Thyroid gland (tissue), 4 donors: ENCODE data around the gene RAB1B.

Experiments
- POLR2A ChIP-seq, 2 donors: fragments of 450-650 bp; IDR thresholded peaks; one replicate each; pipeline ENCODE4 v1.6.1; 2017; ENCODE audit warnings: antibody characterized with exemption in 2 of 2, mild to moderate bottlenecking in 2 of 2, moderate library complexity in 1 of 2
- TF ChIP-seq, protein P1 (sequence below), 6 experiments: fragments of 200-600 bp in 3 of 6; fragments of 450-650 bp in 3 of 6; sonication (generic) in 3 of 6; IDR thresholded peaks; one replicate each; pipeline ENCODE4 v1.5.1; 2016 to 2019; ENCODE audit warnings: antibody characterized with exemption in 6 of 6, mild to moderate bottlenecking in 2 of 6, inconsistent platforms in 1 of 6, moderate library complexity in 1 of 6

- TF ChIP-seq, protein P1, sequence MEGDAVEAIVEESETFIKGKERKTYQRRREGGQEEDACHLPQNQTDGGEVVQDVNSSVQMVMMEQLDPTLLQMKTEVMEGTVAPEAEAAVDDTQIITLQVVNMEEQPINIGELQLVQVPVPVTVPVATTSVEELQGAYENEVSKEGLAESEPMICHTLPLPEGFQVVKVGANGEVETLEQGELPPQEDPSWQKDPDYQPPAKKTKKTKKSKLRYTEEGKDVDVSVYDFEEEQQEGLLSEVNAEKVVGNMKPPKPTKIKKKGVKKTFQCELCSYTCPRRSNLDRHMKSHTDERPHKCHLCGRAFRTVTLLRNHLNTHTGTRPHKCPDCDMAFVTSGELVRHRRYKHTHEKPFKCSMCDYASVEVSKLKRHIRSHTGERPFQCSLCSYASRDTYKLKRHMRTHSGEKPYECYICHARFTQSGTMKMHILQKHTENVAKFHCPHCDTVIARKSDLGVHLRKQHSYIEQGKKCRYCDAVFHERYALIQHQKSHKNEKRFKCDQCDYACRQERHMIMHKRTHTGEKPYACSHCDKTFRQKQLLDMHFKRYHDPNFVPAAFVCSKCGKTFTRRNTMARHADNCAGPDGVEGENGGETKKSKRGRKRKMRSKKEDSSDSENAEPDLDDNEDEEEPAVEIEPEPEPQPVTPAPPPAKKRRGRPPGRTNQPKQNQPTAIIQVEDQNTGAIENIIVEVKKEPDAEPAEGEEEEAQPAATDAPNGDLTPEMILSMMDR (IDR thresholded peaks at IDR 0.05): no peak
- TF ChIP-seq POLR2A (IDR thresholded peaks at IDR 0.05): no peak
Observed at GRCh38 chr11:66221012-66221411, 47.4 kb upstream of the RAB1B start.
